OCI-LY1 (cell line): Measurements from ENCODE around the gene AFP.

Source experiments
- EZH2 ChIP-seq: fragments of 200-600 bp; sonication (generic), shearing (Covaris generic); IDR thresholded peaks from 2 replicates; pipeline ENCODE4 v1.8.0; 2017; ENCODE audit warnings: borderline replicate concordance, mixed run types, mild to moderate bottlenecking, antibody characterized with exemption, low read length, moderate library complexity, mixed read lengths
- TF ChIP-seq, protein P1 (sequence below): fragments of 200-600 bp; sonication (generic), shearing (Covaris generic); IDR thresholded peaks from 2 replicates; pipeline ENCODE4 v1.5.1; 2017; ENCODE audit warnings: mild to moderate bottlenecking, antibody characterized with exemption, low read length, moderate library complexity, mixed read lengths

DNA sequence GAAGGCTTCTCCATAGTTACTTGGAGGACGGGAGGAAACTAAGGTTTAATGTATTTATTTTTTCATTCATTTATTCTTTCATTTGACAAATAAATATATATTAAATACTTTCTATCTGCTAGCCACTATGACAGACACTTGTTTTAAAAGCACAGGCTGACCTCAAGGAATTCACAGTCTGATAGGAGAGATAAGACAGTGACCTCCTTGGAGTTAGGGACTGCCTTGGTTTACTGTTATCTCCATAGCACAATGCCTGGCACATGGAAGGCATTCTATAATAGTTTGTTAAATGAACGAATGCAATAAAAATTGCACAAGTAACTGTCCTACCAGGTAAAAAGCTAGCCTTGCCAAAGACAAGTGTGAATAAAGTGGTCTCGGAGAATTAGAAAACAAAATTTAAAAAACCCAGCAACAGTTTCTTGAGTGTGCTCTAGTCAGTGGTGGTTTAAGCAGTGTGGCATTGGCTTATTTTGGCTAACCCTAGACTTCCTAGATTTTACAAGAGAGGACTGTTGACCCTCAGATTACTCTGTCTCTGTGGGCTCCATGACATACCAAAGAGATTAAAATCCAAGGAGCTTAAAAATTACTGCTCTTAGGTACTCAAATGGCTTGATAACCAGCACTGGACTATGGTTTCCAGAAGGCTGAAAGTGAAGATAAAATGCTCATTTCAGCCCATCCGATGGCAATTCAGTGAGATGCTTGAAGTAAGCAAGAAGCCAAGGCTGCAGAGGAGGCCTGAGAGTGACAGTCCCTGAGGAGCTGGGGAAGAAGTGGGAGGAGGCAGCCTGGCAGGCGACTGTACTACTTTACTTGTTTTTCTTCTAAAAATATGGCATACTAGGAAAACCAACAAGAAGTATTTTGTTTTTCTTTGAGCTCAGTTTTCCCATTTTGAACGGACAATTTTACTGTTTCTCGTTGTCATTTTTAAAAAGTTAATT, 9.6 kb downstream of the AFP start:
- TF ChIP-seq, protein P1, sequence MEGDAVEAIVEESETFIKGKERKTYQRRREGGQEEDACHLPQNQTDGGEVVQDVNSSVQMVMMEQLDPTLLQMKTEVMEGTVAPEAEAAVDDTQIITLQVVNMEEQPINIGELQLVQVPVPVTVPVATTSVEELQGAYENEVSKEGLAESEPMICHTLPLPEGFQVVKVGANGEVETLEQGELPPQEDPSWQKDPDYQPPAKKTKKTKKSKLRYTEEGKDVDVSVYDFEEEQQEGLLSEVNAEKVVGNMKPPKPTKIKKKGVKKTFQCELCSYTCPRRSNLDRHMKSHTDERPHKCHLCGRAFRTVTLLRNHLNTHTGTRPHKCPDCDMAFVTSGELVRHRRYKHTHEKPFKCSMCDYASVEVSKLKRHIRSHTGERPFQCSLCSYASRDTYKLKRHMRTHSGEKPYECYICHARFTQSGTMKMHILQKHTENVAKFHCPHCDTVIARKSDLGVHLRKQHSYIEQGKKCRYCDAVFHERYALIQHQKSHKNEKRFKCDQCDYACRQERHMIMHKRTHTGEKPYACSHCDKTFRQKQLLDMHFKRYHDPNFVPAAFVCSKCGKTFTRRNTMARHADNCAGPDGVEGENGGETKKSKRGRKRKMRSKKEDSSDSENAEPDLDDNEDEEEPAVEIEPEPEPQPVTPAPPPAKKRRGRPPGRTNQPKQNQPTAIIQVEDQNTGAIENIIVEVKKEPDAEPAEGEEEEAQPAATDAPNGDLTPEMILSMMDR, result no peak
- TF ChIP-seq EZH2, result no peak
